ENCODE results near the gene E2F4.

DNA sequence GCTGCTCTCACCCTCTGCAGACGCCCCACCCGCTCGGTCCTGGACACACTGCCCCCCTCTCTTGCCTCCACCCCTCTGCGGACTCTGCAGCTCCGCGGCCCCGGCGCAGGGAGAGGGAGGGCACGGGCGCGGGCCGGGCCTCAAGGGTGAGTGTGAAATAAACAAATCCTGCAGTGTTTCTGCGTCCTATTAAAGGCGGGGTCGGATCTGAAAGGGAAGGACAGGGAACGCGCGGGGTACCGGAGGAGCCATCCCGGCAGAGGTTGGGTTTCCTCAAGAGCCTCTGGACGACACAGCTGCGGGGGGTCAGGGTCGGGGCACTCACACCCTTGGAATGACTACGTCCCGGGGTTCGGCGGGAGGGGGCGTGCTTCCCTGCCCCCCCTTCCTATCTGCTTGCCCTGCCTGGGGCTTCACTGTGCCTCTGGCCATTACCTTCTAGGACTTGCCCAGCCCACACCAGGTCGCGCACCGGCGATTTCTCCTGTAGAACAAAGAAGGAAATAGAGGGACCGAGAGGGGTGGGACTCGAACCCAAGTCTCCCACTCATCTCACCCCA, 27.9 kb upstream of the E2F4 start:
- TF ChIP-seq, protein P1, sequence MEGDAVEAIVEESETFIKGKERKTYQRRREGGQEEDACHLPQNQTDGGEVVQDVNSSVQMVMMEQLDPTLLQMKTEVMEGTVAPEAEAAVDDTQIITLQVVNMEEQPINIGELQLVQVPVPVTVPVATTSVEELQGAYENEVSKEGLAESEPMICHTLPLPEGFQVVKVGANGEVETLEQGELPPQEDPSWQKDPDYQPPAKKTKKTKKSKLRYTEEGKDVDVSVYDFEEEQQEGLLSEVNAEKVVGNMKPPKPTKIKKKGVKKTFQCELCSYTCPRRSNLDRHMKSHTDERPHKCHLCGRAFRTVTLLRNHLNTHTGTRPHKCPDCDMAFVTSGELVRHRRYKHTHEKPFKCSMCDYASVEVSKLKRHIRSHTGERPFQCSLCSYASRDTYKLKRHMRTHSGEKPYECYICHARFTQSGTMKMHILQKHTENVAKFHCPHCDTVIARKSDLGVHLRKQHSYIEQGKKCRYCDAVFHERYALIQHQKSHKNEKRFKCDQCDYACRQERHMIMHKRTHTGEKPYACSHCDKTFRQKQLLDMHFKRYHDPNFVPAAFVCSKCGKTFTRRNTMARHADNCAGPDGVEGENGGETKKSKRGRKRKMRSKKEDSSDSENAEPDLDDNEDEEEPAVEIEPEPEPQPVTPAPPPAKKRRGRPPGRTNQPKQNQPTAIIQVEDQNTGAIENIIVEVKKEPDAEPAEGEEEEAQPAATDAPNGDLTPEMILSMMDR (conservative IDR thresholded peaks at IDR 0.05; ENCODE audit: low read depth, low read length) = no peak
- no peak for TF ChIP-seq EZH2 (IDR thresholded peaks at IDR 0.05; ENCODE audit: borderline replicate concordance, low read depth, low read length, poor library complexity, severe bottlenecking)

Measured in A673 (cell line).